Lower lobe of right lung (tissue), 2 donors: Measurements from ENCODE around the gene SORCS2. TPM values are rescaled to one million over a fixed set of nuclear protein-coding genes. Genes with fewer than 3 reads are reported as not detected.
A peak's percentile ranks its signal among the peaks of the same experiment; 100 is the strongest.

Experiments
- ATAC-seq, 2 donors: fragments of 200-7000 bp; cut with Tn5 transposase; one replicate each; pipeline ENCODE4 v1.9.1; 2020 to 2022; ENCODE audit warnings: mild to moderate bottlenecking in 2 of 2, moderate library complexity in 2 of 2
- DNase-seq: peaks from one replicate; pipeline ENCODE4 v3.0.0-alpha.2; 2020
- H3K27ac ChIP-seq: fragments of 200-600 bp; one replicate; pipeline ENCODE4 v1.8.0; 2022
- H3K27me3 ChIP-seq: fragments of 200-600 bp; one replicate; pipeline ENCODE4 v1.8.0; 2022; ENCODE audit warnings: low read depth
- H3K36me3 ChIP-seq: fragments of 200-600 bp; one replicate; pipeline ENCODE4 v1.8.0; 2022; ENCODE audit warnings: mild to moderate bottlenecking
- H3K4me1 ChIP-seq: fragments of 200-600 bp; one replicate; pipeline ENCODE4 v1.8.0; 2022
- H3K4me3 ChIP-seq: fragments of 200-600 bp; one replicate; pipeline ENCODE4 v1.8.0; 2022; ENCODE audit warnings: mild to moderate bottlenecking
- H3K9me3 ChIP-seq: fragments of 200-600 bp; one replicate; pipeline ENCODE4 v1.8.0; 2022
- intact Hi-C: fragments of 100-400 bp; cut with DNase I; formaldehyde crosslinking; loops from one replicate; pipeline ENCODE4 v1.11.0; 2022
- microRNA-seq: library from miRNA; unstranded; fragments of <30 nt; microRNA quantifications from one replicate; pipeline ENCODE4 v1.2.0, GENCODE V29; 2020; ENCODE audit warnings: borderline number of aligned reads
- total RNA-seq: library from RNA; stranded (reverse); fragmentation: NEBNext Ultra II Directional; extraction: Animal tissue kit (Norgen Biotek cat#: 25700); gene quantifications from one replicate; pipeline ENCODE4 v1.2.1, GENCODE V29; 2021
- TF ChIP-seq, protein P1 (sequence below): fragments of 200-600 bp; IDR thresholded peaks from one replicate; pipeline ENCODE4 v1.8.0; 2022; ENCODE audit warnings: antibody characterized with exemption, mild to moderate bottlenecking
- donor health status: DM: no; HTN: yes; CAD: no; lungs with severe emphysema.

Gene SORCS2
- total RNA-seq, 1 donor from 2014 or later, result 5.8 TPM

DNA sequence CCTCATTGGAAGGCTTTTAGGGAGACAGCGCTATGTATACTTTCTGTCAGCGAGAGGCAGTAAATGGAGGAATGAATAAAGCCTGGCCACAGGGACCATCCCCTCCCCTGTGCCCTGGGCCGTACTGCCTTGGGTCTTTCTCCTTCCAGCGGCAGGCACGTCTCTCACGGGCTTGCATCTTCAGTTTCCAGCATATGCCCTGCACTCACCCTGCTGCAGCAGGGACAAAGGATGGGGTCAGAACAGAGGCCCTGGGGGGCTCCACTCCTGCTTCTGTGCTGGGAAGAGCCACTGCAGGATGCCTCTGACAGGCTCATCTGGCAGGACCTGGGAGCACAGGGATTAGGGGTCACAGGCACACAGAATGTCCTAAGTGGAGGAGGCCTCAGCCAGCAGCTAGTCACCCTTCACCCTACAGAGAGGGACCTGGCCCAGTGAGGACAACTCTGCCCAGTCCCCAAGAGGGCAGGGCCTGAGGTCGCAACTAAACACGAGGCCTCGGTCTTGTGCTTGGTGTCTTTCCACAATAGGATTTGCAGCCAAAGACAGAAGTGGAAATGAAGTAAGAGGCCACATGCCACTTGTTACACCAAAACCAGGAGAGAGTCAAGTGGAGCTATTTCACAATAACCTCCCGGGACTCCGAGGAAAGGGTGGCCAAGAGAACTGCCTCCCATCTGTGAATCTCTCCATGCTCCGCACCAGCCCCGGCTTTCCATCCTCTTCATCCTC lies 596.5 kb downstream of the SORCS2 start:
- intact Hi-C loops, result no loop called here
- Histone ChIP-seq H3K4me1 (peaks cover 18% of the 10 kb centered on the region), H3K27ac (peak overlapping the region; percentile 60), H3K4me3 (no peak overlapping the region), H3K9me3 (no peaks in the 10 kb centered on the region), H3K27me3 (no peaks in the 10 kb centered on the region), H3K36me3 (peaks cover 39% of the 10 kb centered on the region)
- TF ChIP-seq, protein P1, sequence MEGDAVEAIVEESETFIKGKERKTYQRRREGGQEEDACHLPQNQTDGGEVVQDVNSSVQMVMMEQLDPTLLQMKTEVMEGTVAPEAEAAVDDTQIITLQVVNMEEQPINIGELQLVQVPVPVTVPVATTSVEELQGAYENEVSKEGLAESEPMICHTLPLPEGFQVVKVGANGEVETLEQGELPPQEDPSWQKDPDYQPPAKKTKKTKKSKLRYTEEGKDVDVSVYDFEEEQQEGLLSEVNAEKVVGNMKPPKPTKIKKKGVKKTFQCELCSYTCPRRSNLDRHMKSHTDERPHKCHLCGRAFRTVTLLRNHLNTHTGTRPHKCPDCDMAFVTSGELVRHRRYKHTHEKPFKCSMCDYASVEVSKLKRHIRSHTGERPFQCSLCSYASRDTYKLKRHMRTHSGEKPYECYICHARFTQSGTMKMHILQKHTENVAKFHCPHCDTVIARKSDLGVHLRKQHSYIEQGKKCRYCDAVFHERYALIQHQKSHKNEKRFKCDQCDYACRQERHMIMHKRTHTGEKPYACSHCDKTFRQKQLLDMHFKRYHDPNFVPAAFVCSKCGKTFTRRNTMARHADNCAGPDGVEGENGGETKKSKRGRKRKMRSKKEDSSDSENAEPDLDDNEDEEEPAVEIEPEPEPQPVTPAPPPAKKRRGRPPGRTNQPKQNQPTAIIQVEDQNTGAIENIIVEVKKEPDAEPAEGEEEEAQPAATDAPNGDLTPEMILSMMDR, result no peak
- DNase-seq (peak; percentile 80), ATAC-seq (peak; percentile 77 to 89)

DNA sequence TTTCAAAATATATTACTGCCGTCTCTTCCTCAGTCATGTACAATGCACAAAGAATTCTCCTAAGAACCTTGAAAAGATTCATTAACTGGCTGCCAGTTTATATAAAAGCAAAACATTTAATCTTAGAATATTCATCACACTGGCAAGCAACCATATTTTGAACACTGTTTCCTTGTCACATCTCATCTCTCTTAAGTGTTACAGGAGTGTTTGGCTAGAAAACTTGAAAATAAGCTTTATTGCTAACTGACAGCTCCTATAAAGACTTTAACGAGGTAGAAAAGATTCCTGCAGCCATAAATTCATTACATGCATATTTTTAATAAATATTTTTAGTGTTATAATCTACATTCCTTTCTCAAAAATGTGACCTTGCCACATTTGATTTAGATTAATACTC lies 597.7 kb downstream of the SORCS2 start:
- intact Hi-C loops, result no loop called here
- no peaks in the 10 kb centered on the region for H3K9me3 ChIP-seq
- H3K36me3 ChIP-seq, result peaks cover 28% of the 10 kb centered on the region
- no peaks in the 10 kb centered on the region for H3K27me3 ChIP-seq
- no peak for DNase-seq
- TF ChIP-seq, protein P1, result no peak
- ATAC-seq, result no peak
- no peak overlapping the region for H3K27ac ChIP-seq
- no peak overlapping the region for H3K4me3 ChIP-seq
- H3K4me1 ChIP-seq, result peaks cover 18% of the 10 kb centered on the region

DNA sequence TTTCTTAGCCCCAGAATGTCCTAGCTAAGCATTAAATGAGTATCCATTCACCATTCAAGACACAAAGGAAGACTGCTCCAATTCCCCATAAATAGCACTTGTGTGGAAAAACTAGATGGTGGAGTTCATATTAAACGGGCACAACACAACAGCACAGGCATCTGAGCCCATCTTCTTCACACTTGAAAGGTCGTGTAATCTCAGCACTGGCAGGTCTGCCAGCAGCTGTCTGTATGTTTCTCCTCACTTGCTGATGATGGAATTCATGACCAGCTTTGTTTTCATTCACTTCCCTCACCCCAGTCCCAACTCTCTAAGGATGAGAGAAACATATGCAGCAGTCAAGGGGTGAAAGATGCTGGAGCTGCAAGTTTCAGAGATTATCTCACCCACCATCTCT lies 598.7 kb downstream of the SORCS2 start:
- peaks cover 18% of the 10 kb centered on the region for H3K4me1 ChIP-seq
- H3K36me3 ChIP-seq, result peaks cover 19% of the 10 kb centered on the region
- no peaks in the 10 kb centered on the region for H3K27me3 ChIP-seq
- H3K4me3 ChIP-seq, result no peak overlapping the region
- no peak overlapping the region for H3K27ac ChIP-seq
- H3K9me3 ChIP-seq, result no peaks in the 10 kb centered on the region
- intact Hi-C loops, result no loop called here
- DNase-seq (no peak), ATAC-seq (no peak)
- TF ChIP-seq, protein P1, result no peak

Small RNA genes lying within 50 kb of the gene (microRNA-seq; reads per million reads assigned to microRNA genes)
- gene MIR4274, result not detected
- gene MIR4798, result not detected

Other genes with a start within 250 kb of the SORCS2 start
- gene TADA2B, start 149.2 kb upstream of the SORCS2 start, total RNA-seq, result 20.2 TPM
- 25.7 TPM for gene GRPEL1, start 124.5 kb upstream of the SORCS2 start, total RNA-seq
- not detected for gene PSAPL1, start 242.4 kb downstream of the SORCS2 start, total RNA-seq